ENCODE data around the gene KRT9.
"Not testable (repeated sequence)": the region's sequence is repeated elsewhere in the genome, so short reads cannot be mapped to it uniquely, and the experiment has no call there.

KRT9 gene

GRCh38 chr17:41547921-41548843, 23.7 kb downstream of the KRT9 start:
- TF ChIP-seq CTCF (conservative IDR thresholded peaks at IDR 0.05; ENCODE audit: low read length): no peak
- no peak overlapping the region; the same call in 1 of the 2 replicates for H3K4me3 ChIP-seq (ENCODE audit: low read length)
- peak; percentile 98 for DNase-seq (ENCODE audit: low read depth)

- DNase-seq (ENCODE audit: low read depth): no peak
- H3K4me3 ChIP-seq (ENCODE audit: low read length): no peak overlapping the region
- TF ChIP-seq CTCF (conservative IDR thresholded peaks at IDR 0.05; ENCODE audit: low read length): no peak
Measured at GRCh38 chr17:41547378-41547841, 24.4 kb downstream of the KRT9 start.

GRCh38 chr17:41546819-41547218, 25.0 kb downstream of the KRT9 start:
- H3K4me3 ChIP-seq (ENCODE audit: low read length): no peak overlapping the region
- TF ChIP-seq CTCF (conservative IDR thresholded peaks at IDR 0.05; ENCODE audit: low read length): no peak
- DNase-seq (ENCODE audit: low read depth): no peak

- DNase-seq (ENCODE audit: low read depth): no peak
- H3K4me3 ChIP-seq (ENCODE audit: low read length): no peak overlapping the region
- no peak for TF ChIP-seq CTCF (conservative IDR thresholded peaks at IDR 0.05; ENCODE audit: low read length)
Measured at GRCh38 chr17:41545829-41546410, 25.9 kb downstream of the KRT9 start.

GRCh38 chr17:41544935-41545334, 26.9 kb downstream of the KRT9 start:
- H3K4me3 ChIP-seq (ENCODE audit: low read length): no peak overlapping the region
- DNase-seq (ENCODE audit: low read depth): no peak
- TF ChIP-seq CTCF (conservative IDR thresholded peaks at IDR 0.05; ENCODE audit: low read length): no peak

- no peak overlapping the region for H3K4me3 ChIP-seq (ENCODE audit: low read length)
- DNase-seq (ENCODE audit: low read depth): no peak
- TF ChIP-seq CTCF (conservative IDR thresholded peaks at IDR 0.05; ENCODE audit: low read length): no peak
Measured at GRCh38 chr17:41544491-41544892, 27.4 kb downstream of the KRT9 start.

GRCh38 chr17:41542786-41543185, 29.1 kb downstream of the KRT9 start:
- DNase-seq (ENCODE audit: low read depth); H3K4me3 ChIP-seq (ENCODE audit: low read length): not testable (repeated sequence)
